ENCODE measurements around the gene ERP29.
"Not testable (repeated sequence)": the region's sequence is repeated elsewhere in the genome, so short reads cannot be mapped to it uniquely, and the experiment has no call there.

ERP29 gene

DNA sequence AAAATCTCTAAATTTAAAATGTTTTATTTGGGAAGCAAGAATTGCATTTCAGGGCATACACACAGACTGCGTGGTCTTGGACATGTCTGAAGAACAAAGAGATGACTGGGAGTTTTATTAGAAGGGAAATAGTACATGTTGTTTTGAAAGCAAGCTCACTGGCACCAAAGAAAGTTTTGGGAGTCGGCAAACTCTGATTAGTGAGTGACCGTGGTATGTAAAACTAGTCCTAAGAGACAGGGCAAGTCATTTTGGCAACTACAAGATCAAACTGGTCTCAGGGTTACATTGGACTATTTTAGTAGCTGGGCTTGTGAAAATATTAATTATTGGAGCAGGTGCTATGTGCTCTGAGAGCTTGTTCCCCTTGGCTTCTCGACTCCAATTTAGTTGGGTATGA, 15.2 kb upstream of the ERP29 start:
- no peak overlapping the region for H3K4me3 ChIP-seq (ENCODE audit: low read depth, low read length)
- TF ChIP-seq CTCF (IDR thresholded peaks at IDR 0.05; ENCODE audit: low read depth, low read length) = no peak
- H3K27me3 ChIP-seq (ENCODE audit: insufficient read depth, low read depth, severe bottlenecking) = no peaks in the 10 kb centered on the region
- no peaks in the 10 kb centered on the region; the same call in 1 of the 2 replicates for H3K36me3 ChIP-seq
- no peak for DNase-seq
- H3K9me3 ChIP-seq (ENCODE audit: severe bottlenecking) = no peaks in the 10 kb centered on the region
- H3K27ac ChIP-seq = no peak overlapping the region

DNA sequence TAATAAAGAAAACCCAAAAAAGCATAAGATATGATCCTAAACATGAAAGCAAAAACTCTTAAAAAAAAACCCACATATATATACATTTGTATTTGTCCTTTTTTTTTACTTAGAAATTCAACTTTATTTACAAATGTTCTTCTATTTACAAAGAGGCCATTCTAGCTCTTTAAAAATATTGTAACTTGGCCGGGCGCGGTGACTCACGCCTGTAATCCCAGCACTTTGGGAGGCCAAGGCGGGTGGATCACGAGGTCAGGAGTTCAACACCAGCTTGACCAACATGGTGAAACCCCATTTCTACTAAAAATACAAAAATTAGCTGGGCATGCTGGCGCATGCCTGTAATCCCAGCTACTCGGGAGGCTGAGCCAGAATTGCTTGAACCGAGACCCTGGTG, 14.1 kb upstream of the ERP29 start:
- not testable (repeated sequence) for H3K4me3 ChIP-seq (ENCODE audit: low read depth, low read length); H3K36me3 ChIP-seq; H3K27me3 ChIP-seq (ENCODE audit: insufficient read depth, low read depth, severe bottlenecking); H3K27ac ChIP-seq; H3K9me3 ChIP-seq (ENCODE audit: severe bottlenecking); DNase-seq

- no peak for DNase-seq
- H3K4me3 ChIP-seq (ENCODE audit: low read depth, low read length) = no peak overlapping the region
- H3K36me3 ChIP-seq = no peaks in the 10 kb centered on the region; the same call in 1 of the 2 replicates
- H3K9me3 ChIP-seq (ENCODE audit: severe bottlenecking) = no peaks in the 10 kb centered on the region
- no peak overlapping the region for H3K27ac ChIP-seq
- H3K27me3 ChIP-seq (ENCODE audit: insufficient read depth, low read depth, severe bottlenecking) = no peaks in the 10 kb centered on the region
- no peak for TF ChIP-seq CTCF (IDR thresholded peaks at IDR 0.05; ENCODE audit: low read depth, low read length)
These were observed 12.4 kb upstream of the ERP29 start for GRCh38 chr12:112000820-112001219.

DNA sequence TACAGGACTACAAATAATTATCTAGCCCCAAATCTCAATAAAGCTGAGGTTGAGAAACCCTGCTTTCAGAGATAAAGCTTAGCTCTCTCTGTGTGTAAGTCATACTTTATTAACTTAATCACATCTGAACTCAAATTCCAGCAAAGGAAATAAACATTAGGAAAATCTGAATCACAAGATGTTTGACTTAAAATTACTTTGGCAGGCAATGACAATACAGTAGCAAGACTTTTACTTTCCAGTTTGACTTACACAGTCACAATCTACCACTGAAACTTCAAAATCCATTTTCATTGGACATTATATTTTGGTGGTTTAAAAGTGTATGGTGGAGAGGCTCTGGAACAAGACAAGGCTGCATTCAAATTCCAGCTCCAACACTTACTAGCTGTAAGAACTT, 11.7 kb upstream of the ERP29 start:
- DNase-seq = no peak
- H3K27me3 ChIP-seq (ENCODE audit: insufficient read depth, low read depth, severe bottlenecking) = no peaks in the 10 kb centered on the region
- no peak for TF ChIP-seq CTCF (IDR thresholded peaks at IDR 0.05; ENCODE audit: low read depth, low read length)
- H3K4me3 ChIP-seq (ENCODE audit: low read depth, low read length) = no peak overlapping the region
- H3K36me3 ChIP-seq = no peaks in the 10 kb centered on the region; the same call in 1 of the 2 replicates
- H3K27ac ChIP-seq = no peak overlapping the region
- no peaks in the 10 kb centered on the region for H3K9me3 ChIP-seq (ENCODE audit: severe bottlenecking)

DNA sequence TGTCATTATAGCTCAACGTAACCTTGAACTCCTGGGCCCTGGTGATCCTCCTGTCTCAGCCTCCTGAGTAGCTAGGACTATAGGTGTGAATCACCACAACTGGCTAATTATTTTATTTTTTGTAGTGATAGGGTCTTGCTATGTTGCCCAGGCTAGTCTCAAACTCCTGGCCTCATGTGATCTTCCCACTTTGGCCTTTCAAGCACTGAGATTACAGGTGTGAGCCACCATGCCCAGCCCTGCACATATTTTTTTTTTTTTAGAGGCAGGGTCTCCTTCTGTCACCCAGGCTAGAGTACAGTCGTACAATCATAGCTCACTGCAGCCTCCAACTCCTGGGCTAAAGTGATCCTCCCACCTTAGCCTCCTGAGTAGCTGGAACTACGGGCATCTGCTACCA, 9.2 kb upstream of the ERP29 start:
- TF ChIP-seq CTCF (IDR thresholded peaks at IDR 0.05; ENCODE audit: low read depth, low read length) = no peak
- Histone ChIP-seq H3K36me3 (no peaks in the 10 kb centered on the region; the same call in 1 of the 2 replicates), H3K9me3 (ENCODE audit: severe bottlenecking) (no peaks in the 10 kb centered on the region), H3K27ac (no peak overlapping the region), H3K4me3 (ENCODE audit: low read depth, low read length) (no peak overlapping the region), H3K27me3 (ENCODE audit: insufficient read depth, low read depth, severe bottlenecking) (no peaks in the 10 kb centered on the region)
- no peak for DNase-seq

GRCh38 chr12:112005419-112006395, 7.5 kb upstream of the ERP29 start:
- H3K27me3 ChIP-seq (ENCODE audit: insufficient read depth, low read depth, severe bottlenecking) = no peaks in the 10 kb centered on the region
- no peak for TF ChIP-seq CTCF (IDR thresholded peaks at IDR 0.05; ENCODE audit: low read depth, low read length)
- no peaks in the 10 kb centered on the region for H3K9me3 ChIP-seq (ENCODE audit: severe bottlenecking)
- peak; percentile 39 for DNase-seq
- no peaks in the 10 kb centered on the region; the same call in 1 of the 2 replicates for H3K36me3 ChIP-seq
- H3K4me3 ChIP-seq (ENCODE audit: low read depth, low read length) = no peak overlapping the region
- H3K27ac ChIP-seq = no peak overlapping the region

Data from WERI-Rb-1 (cell line).